HG03558 (cell line): ENCODE data around the gene NDEL1.

Experiments
- ATAC-seq: cut with Tn5 transposase; IDR thresholded peaks from one replicate; pipeline ENCODE4 v1.9.1; 2021; ENCODE audit warnings: moderate number of reproducible peaks; ENCODE audit not compliant: unreplicated experiment; ENCODE audit errors: extremely low read depth

The NDEL1 gene

DNA sequence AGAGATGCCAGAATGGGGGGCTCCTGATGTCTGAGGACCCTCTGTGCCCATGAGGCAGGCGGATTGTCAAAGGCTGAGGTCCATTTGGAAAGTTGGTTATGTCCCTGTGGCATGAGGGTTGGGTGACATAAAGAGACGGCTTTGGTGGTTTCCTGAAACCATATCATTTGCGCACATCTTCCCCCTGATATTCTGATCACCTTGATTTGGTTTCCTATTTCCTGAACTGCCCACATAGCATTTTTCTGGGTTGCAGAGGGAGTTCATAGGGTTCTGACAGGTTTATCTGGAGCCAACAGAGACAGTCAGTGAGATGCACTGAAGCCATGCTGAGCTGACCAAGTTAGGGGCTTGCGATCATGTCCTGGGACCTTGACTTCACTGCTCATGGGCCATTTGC lies 22.4 kb upstream of the NDEL1 start:
- no peak for ATAC-seq

DNA sequence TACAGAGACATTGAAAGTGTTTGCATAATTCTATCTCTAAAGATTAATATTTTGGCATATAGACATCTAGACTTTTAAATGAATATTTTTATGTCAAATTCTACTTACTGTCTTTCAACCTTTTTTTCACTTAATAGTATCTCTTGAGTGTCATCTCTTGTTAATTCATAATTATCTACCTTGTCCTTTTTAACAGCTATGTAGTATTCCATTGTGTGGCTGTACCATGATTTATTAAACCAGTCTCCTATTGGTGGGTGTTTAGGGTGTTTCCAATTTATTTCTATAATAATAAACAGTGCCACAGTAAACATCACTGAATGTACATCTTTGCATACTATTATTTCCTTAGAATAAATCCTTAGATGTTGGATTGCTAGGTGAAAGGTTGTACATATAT lies 21.7 kb upstream of the NDEL1 start:
- ATAC-seq = no peak

DNA sequence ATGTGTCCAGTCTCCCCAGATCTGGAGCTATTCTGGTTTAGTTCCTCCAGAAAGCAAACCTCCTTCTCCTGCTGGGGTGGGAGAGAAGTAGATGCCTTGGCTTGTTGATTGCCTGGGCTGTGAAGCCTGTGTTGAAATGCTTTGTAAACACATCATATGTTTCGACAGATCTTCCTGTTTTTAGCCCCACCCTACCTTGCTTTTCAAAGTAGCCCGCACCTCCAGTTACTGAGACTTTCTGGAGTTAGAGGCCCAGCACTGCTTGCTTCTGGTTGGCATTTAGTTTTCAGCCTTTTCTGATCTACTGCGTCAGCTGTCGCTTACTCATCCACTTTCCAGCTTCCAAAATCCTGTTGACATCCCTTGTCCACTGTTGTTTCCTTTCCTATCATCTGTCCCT lies 17.9 kb upstream of the NDEL1 start:
- no peak for ATAC-seq

DNA sequence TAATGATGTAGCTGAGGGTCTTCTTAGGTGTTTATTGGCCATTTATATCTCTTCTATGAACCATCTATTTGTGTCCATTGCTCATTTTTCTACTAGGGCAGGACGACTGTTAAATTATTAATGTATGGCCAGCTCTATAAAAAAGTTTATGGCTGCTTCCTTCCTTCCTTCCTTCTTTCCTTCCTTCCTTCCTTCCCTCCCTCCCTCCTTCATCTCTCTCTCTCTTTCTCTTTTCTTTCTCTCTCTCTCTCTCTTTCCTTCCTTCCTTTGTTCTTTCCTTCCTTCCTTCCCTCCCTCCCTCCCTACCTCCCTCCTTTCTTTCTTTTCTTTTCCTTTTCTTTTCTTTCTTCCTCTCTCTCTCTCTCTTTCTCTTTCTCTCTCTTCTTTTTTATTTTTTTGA lies 17.2 kb upstream of the NDEL1 start:
- no peak for ATAC-seq

DNA sequence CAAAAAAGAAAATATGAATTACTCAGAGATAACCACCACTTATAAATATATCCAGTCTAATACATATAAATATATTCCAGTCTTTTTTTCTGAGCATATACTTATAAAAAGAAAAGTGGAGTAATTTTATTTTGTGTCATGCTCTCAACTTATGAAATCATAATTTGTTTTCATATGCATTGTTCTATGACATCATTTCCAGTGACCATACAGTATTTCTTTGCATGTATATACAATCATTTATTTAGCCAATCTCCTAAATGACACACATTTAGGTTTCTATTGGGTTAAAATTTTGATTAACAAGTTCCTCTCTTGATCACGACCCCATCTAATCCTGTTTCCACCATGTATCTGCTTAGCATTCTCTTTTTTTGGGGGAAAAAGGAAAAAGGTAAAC lies 16.4 kb upstream of the NDEL1 start:
- no peak for ATAC-seq

DNA sequence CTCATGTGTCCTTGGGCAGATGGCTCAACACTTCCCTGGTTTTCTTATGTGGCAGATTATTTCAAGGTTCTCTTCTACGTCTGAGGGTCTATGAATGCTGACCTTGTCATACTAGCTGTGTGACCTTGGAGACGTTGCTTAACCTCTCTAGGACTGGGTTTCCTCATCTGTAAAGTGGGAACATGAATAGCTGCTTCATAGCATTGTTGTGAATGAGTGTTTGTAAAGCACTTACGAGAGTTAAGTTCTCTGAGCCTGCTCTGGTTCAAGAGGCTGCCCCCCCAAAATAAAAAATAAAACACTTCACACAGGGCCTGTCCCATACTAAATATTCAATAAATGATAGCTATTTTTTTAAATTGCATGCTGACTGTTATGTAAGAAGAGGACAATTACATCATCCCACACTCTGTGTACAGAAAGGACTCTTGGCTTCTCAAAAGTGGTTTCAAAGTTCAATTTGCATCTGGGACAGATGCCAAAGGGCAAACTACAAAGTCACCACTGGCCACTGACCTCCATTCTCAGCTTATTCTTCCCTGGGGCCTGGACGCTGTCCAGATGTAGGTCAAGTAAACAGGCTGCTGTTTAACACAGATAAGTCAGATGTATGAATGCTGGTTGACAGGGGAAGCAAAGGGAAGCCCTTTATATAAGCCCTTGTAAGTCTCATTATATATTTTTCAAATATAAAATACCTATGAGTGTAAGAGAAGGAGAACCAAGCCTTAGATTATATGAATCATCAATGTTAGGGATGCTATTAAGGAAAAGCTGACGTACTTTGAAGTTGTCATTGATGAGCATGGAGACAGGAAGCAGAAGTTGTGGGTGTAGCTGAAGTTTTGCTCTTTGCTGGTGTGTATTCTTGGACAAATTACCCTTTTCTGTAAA lies 15.4 kb upstream of the NDEL1 start:
- ATAC-seq = no peak

DNA sequence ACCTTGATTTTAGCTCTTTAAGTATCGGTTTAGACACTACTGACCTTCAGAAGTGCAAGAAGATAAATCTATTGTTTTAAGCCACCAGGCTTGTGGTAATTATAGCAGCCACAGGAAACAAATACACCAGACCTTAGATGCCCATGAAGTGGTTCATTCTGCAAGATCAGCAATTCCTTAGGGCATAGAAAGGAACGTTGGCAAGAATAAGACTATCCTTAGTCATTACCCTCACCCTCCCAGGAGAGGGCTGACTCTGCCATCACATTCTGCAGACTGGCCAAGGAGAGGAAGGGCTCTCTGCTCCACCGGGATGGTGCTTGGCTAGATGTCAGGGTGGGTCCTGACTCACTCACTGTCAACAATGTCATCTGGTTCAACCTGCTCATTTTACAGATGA lies 14.1 kb upstream of the NDEL1 start:
- no peak for ATAC-seq

DNA sequence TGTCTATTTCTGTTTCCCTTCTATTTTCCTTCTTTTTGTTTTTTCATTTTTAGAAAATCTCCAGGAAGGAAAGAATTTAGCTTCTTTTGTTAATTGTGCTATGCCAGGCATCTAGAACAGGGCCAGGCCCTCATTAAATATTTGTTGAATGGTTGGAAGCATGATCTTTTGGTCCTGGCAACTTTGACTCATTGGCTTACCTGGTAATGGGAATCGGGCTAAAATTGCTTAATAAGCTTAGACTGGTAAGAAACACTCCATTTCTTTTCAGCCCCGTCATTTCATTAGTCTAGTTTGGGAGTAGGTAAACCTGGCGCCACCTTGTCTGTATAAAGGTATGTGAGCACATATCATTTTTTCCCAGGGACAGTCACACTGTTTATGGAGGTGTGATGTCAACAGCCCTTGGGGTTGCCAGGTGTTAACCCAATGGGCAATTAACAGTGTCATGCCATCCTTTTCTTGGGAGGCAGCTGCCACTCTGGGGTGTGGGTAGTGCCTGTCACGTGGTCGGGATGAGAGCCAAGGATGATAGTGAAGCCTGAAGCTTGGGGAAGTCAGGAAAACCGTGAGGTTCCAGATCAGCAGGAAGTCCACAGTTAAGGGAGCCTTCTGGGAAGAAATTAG lies 9.5 kb upstream of the NDEL1 start:
- no peak for ATAC-seq

DNA sequence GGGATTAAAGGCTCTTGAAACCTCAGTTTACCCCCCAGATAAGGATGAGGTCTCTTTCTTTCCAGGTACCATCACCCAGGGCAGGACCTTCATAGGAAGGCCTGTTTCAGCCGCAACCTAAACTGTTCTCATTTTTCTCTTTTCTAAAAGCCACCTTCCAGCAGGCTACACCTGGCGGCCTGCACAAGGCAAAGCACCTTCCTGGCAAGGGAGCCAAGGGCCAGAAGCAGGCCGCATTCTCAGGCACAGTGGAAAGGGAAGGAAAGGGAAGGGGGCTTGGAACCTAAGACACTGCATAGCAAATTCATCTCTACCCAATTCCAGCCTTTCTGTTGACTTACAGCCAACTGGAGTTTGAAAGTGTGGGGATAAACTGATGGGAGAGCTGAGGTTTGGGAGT lies 8.9 kb upstream of the NDEL1 start:
- ATAC-seq = no peak

- ATAC-seq = no peak
Observed at GRCh38 chr17:8430966-8431365, 4.7 kb upstream of the NDEL1 start.

- peak; percentile 19 for ATAC-seq
Observed at GRCh38 chr17:8436169-8436843, 622 bp downstream of the NDEL1 start.

DNA sequence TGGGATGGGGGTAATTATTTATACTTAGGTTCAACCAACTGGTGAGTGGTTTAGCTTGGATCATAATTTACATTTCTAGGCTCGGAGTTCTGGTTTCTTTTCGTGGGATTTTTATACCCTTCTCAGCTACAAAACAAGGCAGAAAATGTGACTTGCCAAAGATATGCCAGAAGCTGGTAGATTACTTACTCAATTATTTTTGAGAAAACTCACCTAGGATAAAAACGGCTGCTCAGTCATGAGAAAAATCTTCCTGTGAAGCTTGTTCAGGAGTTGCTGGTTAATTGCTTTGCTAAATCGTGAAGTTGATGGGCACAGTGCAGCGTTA lies 1.1 kb downstream of the NDEL1 start:
- no peak for ATAC-seq

DNA sequence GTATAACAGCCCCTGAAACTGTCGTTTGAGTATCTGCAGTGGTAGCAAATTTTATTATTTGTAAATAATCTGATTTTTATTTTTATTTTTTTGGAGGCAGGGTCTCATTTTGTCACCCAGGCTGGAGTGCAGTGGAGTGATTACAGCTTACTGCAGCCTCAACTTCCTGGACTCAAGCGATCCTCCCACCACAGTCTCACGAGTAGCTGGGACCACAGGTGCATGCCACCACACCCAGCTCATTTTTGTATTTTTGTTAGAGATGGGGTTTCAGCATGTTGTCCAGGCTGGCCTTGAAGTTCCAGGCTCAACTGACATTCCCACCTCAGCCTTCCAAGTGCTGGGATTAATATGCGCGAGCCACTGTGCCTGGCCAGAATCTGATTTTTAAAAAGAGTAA lies 2.8 kb downstream of the NDEL1 start:
- ATAC-seq = no peak

DNA sequence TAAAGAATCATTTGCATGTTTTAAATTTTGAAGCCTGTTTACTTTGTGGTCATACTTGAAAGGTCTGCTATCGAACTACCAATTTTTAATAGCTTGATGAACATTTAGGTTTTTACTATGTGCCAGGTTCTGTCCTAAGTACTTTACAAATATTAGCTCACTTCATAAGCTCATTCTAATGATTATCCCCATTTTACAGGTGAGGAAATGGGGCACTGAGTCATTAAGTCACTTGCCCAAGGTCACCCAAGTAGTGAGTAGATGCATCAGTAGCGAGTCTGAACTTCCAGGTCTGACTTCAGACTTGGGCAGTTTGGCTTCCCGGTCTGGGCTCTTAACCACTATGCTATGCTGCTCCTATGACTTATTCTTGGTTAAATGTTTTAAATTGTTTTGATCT lies 4.0 kb downstream of the NDEL1 start:
- ATAC-seq = no peak

GRCh38 chr17:8441690-8442089 lies 6.0 kb downstream of the NDEL1 start:
- no peak for ATAC-seq

DNA sequence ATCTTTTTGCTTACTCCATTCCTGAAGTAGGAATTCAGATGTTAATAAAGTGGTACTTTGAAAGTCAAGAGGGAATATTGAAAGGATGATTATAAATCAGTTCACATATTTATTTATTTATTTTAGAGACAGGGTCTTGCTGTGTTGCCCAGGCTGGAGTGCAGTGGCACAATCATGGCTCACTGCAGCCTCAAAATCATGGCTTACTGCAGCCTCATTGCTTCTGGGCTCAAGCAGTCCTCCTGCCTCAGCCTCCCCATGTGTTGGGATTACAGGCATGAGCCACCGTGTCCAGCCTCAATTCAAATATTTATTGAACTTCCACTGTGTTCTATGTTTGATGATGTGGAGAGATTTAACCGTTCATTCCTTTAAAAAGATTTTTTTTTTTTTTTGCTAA lies 6.6 kb downstream of the NDEL1 start:
- no peak for ATAC-seq

DNA sequence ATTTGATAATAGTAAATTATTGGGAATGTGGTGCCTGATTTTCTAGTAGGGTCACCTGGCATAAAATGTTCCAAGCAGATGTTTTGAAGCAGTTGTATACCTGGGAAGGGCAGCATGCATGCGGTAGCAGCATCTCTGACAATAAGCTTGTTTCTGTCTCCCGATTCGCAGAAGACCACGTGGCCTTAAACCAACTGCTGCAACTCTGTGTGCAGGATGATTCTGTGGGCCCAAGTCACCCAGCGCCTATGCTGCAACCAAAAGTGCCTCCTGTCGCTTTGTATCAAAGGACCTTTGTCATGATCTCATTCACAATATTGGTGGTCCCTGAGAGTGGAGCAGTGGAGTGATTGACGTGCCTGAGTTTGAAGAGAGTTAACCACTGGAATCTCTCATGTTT lies 8.1 kb downstream of the NDEL1 start:
- ATAC-seq = no peak

DNA sequence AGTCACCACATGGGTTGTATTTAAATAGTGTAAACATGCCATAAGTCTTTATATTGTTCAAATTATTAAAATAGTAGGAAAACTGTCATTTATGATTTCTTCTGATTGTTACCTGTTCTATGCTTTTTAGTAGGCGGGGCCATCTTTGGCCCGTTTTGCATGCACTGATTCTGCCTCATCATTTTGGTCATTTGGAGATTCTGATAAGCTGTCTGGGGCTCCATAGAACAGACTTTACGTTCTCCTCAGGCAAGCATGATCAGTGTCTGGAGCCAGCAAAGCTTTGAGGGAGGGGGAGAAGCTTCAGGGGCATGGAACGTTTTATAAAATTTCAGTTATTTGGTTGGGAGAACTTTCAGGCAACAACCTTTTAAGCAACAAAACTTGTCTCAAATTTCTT lies 8.8 kb downstream of the NDEL1 start:
- no peak for ATAC-seq

GRCh38 chr17:8445536-8445935 lies 9.9 kb downstream of the NDEL1 start:
- ATAC-seq = no peak

DNA sequence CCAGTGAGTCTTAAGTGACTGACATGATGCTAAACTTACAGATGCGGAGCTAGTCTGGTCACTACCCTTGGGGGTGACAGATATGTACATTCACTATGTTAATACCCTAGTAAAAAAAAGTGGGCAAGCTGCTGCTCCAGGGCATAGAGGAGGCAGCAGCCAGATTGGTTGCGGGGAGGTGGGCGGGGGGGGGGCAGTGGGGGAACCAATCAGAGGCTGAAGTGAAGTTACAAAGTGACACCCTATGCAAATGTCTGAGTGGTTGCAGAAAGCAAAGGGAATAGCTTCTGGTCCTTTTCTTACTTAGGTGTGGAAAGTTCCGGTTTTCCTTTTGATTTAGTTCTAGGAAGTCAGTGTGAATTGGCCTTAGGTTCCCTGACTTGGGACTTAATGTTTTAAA lies 12.1 kb downstream of the NDEL1 start:
- ATAC-seq = no peak

DNA sequence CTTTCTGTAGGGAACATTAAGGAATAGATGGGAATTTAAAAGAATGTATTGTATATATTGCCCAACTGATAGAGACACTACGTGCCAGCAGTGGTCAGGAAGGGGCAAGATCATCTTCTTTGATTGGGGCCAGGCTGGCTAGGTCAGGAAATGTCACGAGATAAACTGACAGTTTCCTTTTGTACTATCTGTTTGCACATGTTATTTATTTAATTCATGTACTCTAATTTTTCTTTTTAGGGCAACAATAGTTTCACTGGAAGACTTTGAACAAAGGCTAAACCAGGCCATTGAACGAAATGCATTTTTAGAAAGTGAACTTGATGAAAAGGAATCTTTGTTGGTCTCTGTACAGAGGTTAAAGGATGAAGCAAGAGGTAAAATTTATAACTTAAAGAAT lies 12.6 kb downstream of the NDEL1 start:
- no peak for ATAC-seq
